Liver (tissue), 9 donors: Measurements from ENCODE around the gene NRG4. TPM values are rescaled to one million over a fixed set of nuclear protein-coding genes. Genes with fewer than 3 reads are reported as not detected.
"Not testable (repeated sequence)": the region's sequence is repeated elsewhere in the genome, so short reads cannot be mapped to it uniquely, and the experiment has no call there.

Source experiments
- DNase-seq: peaks from one replicate; pipeline ENCODE4 v3.0.0-alpha.2; 2017; ENCODE audit warnings: low spot score
- H3K27ac ChIP-seq, 2 donors: one replicate each; pipeline ENCODE4 v1.7.0; 2013; ENCODE audit warnings: inconsistent platforms in 2 of 2, low read length in 2 of 2, control low read depth in 1 of 2, low read depth in 1 of 2, mild to moderate bottlenecking in 1 of 2
- H3K27me3 ChIP-seq, 4 donors: one replicate each; pipeline versions ENCODE4 v1.6.1 to v1.7.0; 2013; ENCODE audit warnings: low read length in 3 of 4, inconsistent platforms in 1 of 4, mild to moderate bottlenecking in 1 of 4, moderate library complexity in 1 of 4; ENCODE audit not compliant: control insufficient read depth in 4 of 4, insufficient read depth in 4 of 4
- H3K36me3 ChIP-seq, 4 donors: one replicate each; pipeline versions ENCODE4 v1.6.1 to v1.7.0; 2013; ENCODE audit warnings: low read length in 3 of 4, mild to moderate bottlenecking in 3 of 4, low read depth in 1 of 4, moderate library complexity in 1 of 4; ENCODE audit not compliant: control insufficient read depth in 4 of 4, insufficient read depth in 3 of 4
- H3K4me1 ChIP-seq, 4 donors: one replicate each; pipeline versions ENCODE4 v1.6.1 to v1.7.0; 2013; ENCODE audit warnings: low read length in 3 of 4, mild to moderate bottlenecking in 3 of 4, moderate library complexity in 1 of 4; ENCODE audit not compliant: control insufficient read depth in 4 of 4, insufficient read depth in 4 of 4
- H3K4me3 ChIP-seq, 3 donors: one replicate each; pipeline versions ENCODE4 v1.6.1 to v1.7.0; 2013; ENCODE audit warnings: low read length in 3 of 3, control low read depth in 1 of 3, low read depth in 1 of 3, mild to moderate bottlenecking in 1 of 3
- H3K9ac ChIP-seq, 2 donors: one replicate each; pipeline ENCODE4 v1.7.0; 2013; ENCODE audit warnings: low read length in 2 of 2, mild to moderate bottlenecking in 2 of 2, moderate library complexity in 2 of 2, control low read depth in 1 of 2, low read depth in 1 of 2
- H3K9me3 ChIP-seq, 4 donors: one replicate each; pipeline versions ENCODE4 v1.6.1 to v1.7.0; 2013; ENCODE audit warnings: low read length in 3 of 4; ENCODE audit not compliant: control insufficient read depth in 4 of 4
- CTCF ChIP-seq: fragments of 150-350 bp; IDR thresholded peaks from 2 replicates; pipeline ENCODE4 v1.5.1; 2017; ENCODE audit warnings: improper control_type of control experiment, low read depth, low read length; ENCODE audit not compliant: missing input control
- EGR1 ChIP-seq, 2 donors: IDR thresholded peaks; 2 replicates each; pipeline ENCODE4 v1.6.1; 2016 to 2018; ENCODE audit warnings: antibody characterized with exemption in 2 of 2, low read depth in 2 of 2
- FOXA2 ChIP-seq: IDR thresholded peaks from 2 replicates; pipeline ENCODE4 v1.6.1; 2016; ENCODE audit warnings: antibody characterized with exemption
- HNF4A ChIP-seq, 2 donors: conservative IDR thresholded peaks; 2 replicates each; pipeline ENCODE4 v1.6.1; 2016; ENCODE audit warnings: antibody characterized with exemption in 2 of 2, mild to moderate bottlenecking in 2 of 2
- JUND ChIP-seq, 2 donors: IDR thresholded peaks; 2 replicates each; pipeline ENCODE4 v1.6.1; 2016; ENCODE audit warnings: antibody characterized with exemption in 2 of 2
- RAD21 ChIP-seq, 2 donors: IDR thresholded peaks; 2 replicates each; pipeline ENCODE4 v1.6.1; 2016; ENCODE audit warnings: antibody characterized with exemption in 2 of 2, mild to moderate bottlenecking in 2 of 2
- RXRA ChIP-seq, 2 donors: IDR thresholded peaks; 2 replicates each; pipeline ENCODE4 v1.6.1; 2017 to 2018; ENCODE audit warnings: antibody characterized with exemption in 2 of 2, mild to moderate bottlenecking in 1 of 2
- SP1 ChIP-seq: IDR thresholded peaks from 2 replicates; pipeline ENCODE4 v1.6.1; 2018; ENCODE audit warnings: antibody characterized with exemption, mild to moderate bottlenecking
- TAF1 ChIP-seq: conservative IDR thresholded peaks from 2 replicates; pipeline ENCODE4 v1.6.1; 2016; ENCODE audit warnings: antibody characterized with exemption, mild to moderate bottlenecking
- YY1 ChIP-seq: IDR thresholded peaks from 2 replicates; pipeline ENCODE4 v1.6.1; 2016; ENCODE audit warnings: antibody characterized with exemption, mild to moderate bottlenecking
- WGBS: extraction: QIAGEN DNeasy Blood & Tissue Kit; methylation state at CpG from one replicate; pipeline ENCODE4 v1.1.7; 2013; 5-methylcytosine and 5-hydroxymethylcytosine counted together
- polyA plus RNA-seq, 2 donors: library from polyadenylated mRNA; stranded (reverse) in 1 of 2; unstranded in 1 of 2; fragments of 200-250 nt in 1 of 2; fragments of >200 nt in 1 of 2; fragmentation: Nextera tagmentation in 1 of 2; extraction: Ambion mirVana in 1 of 2; gene quantifications; one replicate each; pipeline versions ENCODE4 v1.2.1 to v1.2.3, GENCODE V29; 2013 to 2015
- total RNA-seq, 2 donors: library from RNA; depleted of rRNA; stranded (reverse); fragments of >200 nt; gene quantifications; one replicate each; pipeline ENCODE4 v1.2.3, GENCODE V29; 2014
- donor health status: healthy.
- donor health status: healthy.
- donor health status: healthy.
- donor health status: healthy.
- donor health status: healthy.

Gene NRG4
- total and polyA plus RNA-seq, 4 donors: 0.51 to 1.3 (median 1.0) TPM; not detected in 1

GRCh38 chr15:76058714-76059319 lies 46.6 kb upstream of the NRG4 start:
- Histone ChIP-seq H3K4me3 (peak overlapping the region in 2 of 3 donors; percentile 66 to 79), H3K4me1 (peaks cover 0 to 20% (median 12%) of the 10 kb centered on the region in 4 donors), H3K9ac (no peak overlapping the region), H3K27ac (no peak overlapping the region), H3K9me3 (no peaks in the 10 kb centered on the region), H3K36me3 (no peaks in the 10 kb centered on the region), H3K27me3 (peaks cover 0 to 12% (median 0%) of the 10 kb centered on the region in 4 donors)
- DNase-seq: peak; percentile 35
- TF ChIP-seq SP1 (no peak), RAD21 (IDR thresholded peaks at IDR 0.05) (peak in 1 of 2 donors; percentile 15)
- WGBS: 14% methylated on average over 18 of the region's 18 CpGs

DNA sequence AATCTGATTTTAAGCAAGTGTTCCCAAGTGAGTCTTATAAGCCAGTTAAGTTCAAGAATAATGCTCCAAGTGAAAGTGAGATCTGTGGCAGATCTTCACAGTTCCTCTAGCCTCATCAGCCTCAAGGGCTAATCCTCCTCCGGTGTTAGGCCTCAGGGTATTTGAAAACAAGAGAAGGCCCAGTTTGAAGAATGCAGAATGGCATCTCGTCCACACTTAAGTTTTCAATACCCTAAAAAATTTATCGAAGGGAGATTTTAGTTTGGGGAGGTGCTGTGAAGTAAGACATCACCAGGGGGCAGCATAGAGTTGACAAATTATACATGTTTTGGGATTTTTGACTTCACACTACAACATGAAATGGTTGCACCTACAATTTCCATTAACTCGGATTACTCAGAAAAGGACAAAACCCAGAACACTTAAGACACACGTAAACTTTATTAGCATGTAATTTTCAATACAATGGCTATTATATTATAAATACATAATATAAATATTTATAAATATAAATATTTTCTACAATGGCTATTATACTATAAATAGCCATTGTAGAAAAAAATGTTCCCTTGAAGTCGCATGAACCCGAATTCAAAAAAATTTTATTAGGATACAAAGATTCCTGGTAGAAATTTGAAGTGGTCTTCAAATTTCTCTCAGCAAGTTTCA lies 45.2 kb upstream of the NRG4 start:
- Histone ChIP-seq H3K4me1 (peaks cover 0 to 20% (median 12%) of the 10 kb centered on the region in 4 donors), H3K9ac (no peak overlapping the region), H3K36me3 (no peaks in the 10 kb centered on the region), H3K27me3 (peaks cover 0 to 10% (median 0%) of the 10 kb centered on the region in 4 donors), H3K9me3 (no peaks in the 10 kb centered on the region), H3K27ac (no peak overlapping the region), H3K4me3 (no peak overlapping the region)
- TF ChIP-seq TAF1: no peak
- TF ChIP-seq RAD21 (IDR thresholded peaks at IDR 0.05): peak; percentile 72 to 79
- peak; percentile 79 for TF ChIP-seq CTCF
- no peak for DNase-seq
- WGBS: 2% methylated on average over 7 of the region's 7 CpGs

DNA sequence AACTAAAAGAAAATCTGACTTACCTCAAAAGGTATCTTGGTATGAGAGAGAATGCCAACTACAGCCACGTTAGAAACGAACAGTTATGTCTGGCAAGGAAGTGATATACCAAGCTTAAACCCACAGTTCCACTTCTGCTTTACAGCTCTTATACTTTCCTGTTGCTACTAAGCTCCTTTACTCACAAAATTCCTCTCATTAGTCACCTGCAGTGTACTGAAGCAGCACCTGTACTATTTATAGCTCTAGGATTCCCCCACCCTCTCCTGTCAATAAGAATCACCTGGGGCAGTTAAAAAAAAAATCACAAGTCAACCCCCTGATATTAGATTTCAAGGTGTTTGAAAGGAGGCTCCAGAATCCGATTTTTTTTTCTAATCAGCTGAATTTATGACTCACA lies 44.7 kb upstream of the NRG4 start:
- Histone ChIP-seq H3K27ac (no peak overlapping the region), H3K4me1 (peaks cover 0 to 20% (median 12%) of the 10 kb centered on the region in 4 donors), H3K27me3 (peaks cover 0 to 10% (median 0%) of the 10 kb centered on the region in 4 donors), H3K4me3 (no peak overlapping the region), H3K9me3 (no peaks in the 10 kb centered on the region), H3K36me3 (no peaks in the 10 kb centered on the region), H3K9ac (no peak overlapping the region)
- no peak for DNase-seq
- TF ChIP-seq FOXA2 (no peak), SP1 (no peak), JUND (IDR thresholded peaks at IDR 0.05) (no peak), YY1 (no peak), EGR1 (IDR thresholded peaks at IDR 0.05; ENCODE audit: low read depth in 2 of 2) (no peak), RXRA (IDR thresholded peaks at IDR 0.05) (no peak), HNF4A (conservative IDR thresholded peaks at IDR 0.05) (no peak)
- 9% methylated on average over 3 of the region's 3 CpGs for WGBS

DNA sequence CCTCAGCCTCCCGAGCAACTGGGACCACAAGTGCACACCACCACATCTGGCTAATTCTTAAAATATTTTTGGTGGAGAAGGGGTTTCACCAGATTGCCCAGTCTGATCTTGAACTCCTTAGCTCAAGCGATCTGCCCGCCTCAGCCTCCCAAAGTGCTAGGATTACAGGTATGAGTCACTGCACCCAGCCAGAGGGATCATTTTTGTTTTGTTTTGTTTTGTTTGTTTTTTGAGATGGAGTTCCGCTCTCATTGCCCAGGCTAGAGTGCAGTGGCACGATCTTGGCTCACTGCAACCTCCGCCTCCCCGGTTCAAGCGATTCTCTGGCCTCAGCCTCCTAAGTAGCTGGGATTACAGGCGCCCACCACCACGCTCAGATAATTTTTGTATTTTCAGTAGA lies 42.0 kb upstream of the NRG4 start:
- H3K9me3 ChIP-seq, H3K36me3 ChIP-seq, H3K27me3 ChIP-seq, H3K9ac ChIP-seq, H3K27ac ChIP-seq, DNase-seq, H3K4me3 ChIP-seq: not testable (repeated sequence)
- 94% methylated on average over 10 of the region's 10 CpGs for WGBS
- H3K4me1 ChIP-seq: peaks cover 0 to 10% (median 7%) of the 10 kb centered on the region in 4 donors
